Amniotic epithelial cell (primary cell): ENCODE data around the gene MGAT4A.
A peak's percentile ranks its signal among the peaks of the same experiment; 100 is the strongest.

Experiments
- DNase-seq: peaks from one replicate; pipeline ENCODE4 v3.0.0-alpha.2; 2010; ENCODE audit warnings: low read depth

Gene MGAT4A

GRCh38 chr2:98731041-98731893 lies at the start of gene MGAT4A:
TSS of gene MGAT4A (minus strand) at chr2:98731132. CDS start at chr2:98726332, 4,800 bp downstream.
- DNase-seq: no peak

- no peak for DNase-seq
Observed at GRCh38 chr2:98778741-98779483, 48.0 kb upstream of the MGAT4A start.

GRCh38 chr2:98778151-98778550 lies 47.2 kb upstream of the MGAT4A start:
- DNase-seq: no peak

GRCh38 chr2:98777710-98778109 lies 46.8 kb upstream of the MGAT4A start:
- no peak for DNase-seq

GRCh38 chr2:98777076-98777475 lies 46.1 kb upstream of the MGAT4A start:
- no peak for DNase-seq

- DNase-seq: no peak
Observed at GRCh38 chr2:98776136-98776535, 45.2 kb upstream of the MGAT4A start.

- DNase-seq: no peak
Observed at GRCh38 chr2:98775146-98775986, 44.4 kb upstream of the MGAT4A start.

- no peak for DNase-seq
Observed at GRCh38 chr2:98773907-98774306, 43.0 kb upstream of the MGAT4A start.

GRCh38 chr2:98773169-98773568 lies 42.2 kb upstream of the MGAT4A start:
- DNase-seq: no peak

- peak; percentile 22 for DNase-seq
Observed at GRCh38 chr2:98772536-98772935, 41.6 kb upstream of the MGAT4A start.

- DNase-seq: peak; percentile 45
Observed at GRCh38 chr2:98771721-98772524, 41.0 kb upstream of the MGAT4A start.

GRCh38 chr2:98771264-98771663 lies 40.3 kb upstream of the MGAT4A start:
- no peak for DNase-seq

GRCh38 chr2:98769784-98770183 lies 38.9 kb upstream of the MGAT4A start:
- DNase-seq: no peak

- no peak for DNase-seq
Observed at GRCh38 chr2:98769114-98769476, 38.2 kb upstream of the MGAT4A start.

GRCh38 chr2:98768384-98769113 lies 37.6 kb upstream of the MGAT4A start:
- no peak for DNase-seq

- DNase-seq: no peak
Observed at GRCh38 chr2:98764499-98764898, 33.6 kb upstream of the MGAT4A start.

GRCh38 chr2:98763209-98763951 lies 32.4 kb upstream of the MGAT4A start:
- no peak for DNase-seq

GRCh38 chr2:98761909-98762308 lies 31.0 kb upstream of the MGAT4A start:
- DNase-seq: no peak

- DNase-seq: no peak
Observed at GRCh38 chr2:98761267-98761781, 30.4 kb upstream of the MGAT4A start.
